ENCODE results near the gene CNTNAP2. TPM values are rescaled to one million over a fixed set of nuclear protein-coding genes. Genes with fewer than 3 reads are reported as not detected.

The CNTNAP2 gene
- total RNA-seq, 4 donors from 2014 or later = 0.91 to 16.0 TPM; not detected in 2

DNA sequence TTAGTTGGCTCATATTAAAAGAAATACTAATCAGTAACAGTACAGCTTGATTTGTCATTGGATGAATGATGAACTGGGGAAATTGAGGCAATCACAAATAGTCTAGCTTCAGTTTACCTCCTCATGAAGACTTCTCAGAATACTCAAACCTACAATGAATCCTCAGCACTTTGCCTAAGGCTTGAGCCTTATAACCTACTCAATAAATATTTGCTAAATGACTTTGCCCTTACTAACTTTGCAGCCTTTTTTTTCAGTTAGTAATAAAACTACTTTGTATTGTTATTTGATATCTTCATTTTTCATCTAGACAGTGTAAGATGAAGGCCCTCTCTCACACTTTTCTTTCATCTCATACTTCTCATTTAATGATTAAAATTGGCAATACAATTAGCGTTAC lies 1311.5 kb downstream of the CNTNAP2 start:
- DNase-seq = no peak
- Histone ChIP-seq H3K27ac (no peak overlapping the region), H3K4me1 (no peaks in the 10 kb centered on the region), H3K9me3 (no peaks in the 10 kb centered on the region), H3K4me3 (no peak overlapping the region), H3K27me3 (no peaks in the 10 kb centered on the region), H3K36me3 (no peaks in the 10 kb centered on the region)
- intact Hi-C loops (cut with DNase I; ENCODE audit: low total_unique reads) = no loop called here
- no peak for TF ChIP-seq POLR2A (IDR thresholded peaks at IDR 0.05)
- TF ChIP-seq, protein P1, sequence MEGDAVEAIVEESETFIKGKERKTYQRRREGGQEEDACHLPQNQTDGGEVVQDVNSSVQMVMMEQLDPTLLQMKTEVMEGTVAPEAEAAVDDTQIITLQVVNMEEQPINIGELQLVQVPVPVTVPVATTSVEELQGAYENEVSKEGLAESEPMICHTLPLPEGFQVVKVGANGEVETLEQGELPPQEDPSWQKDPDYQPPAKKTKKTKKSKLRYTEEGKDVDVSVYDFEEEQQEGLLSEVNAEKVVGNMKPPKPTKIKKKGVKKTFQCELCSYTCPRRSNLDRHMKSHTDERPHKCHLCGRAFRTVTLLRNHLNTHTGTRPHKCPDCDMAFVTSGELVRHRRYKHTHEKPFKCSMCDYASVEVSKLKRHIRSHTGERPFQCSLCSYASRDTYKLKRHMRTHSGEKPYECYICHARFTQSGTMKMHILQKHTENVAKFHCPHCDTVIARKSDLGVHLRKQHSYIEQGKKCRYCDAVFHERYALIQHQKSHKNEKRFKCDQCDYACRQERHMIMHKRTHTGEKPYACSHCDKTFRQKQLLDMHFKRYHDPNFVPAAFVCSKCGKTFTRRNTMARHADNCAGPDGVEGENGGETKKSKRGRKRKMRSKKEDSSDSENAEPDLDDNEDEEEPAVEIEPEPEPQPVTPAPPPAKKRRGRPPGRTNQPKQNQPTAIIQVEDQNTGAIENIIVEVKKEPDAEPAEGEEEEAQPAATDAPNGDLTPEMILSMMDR (IDR thresholded peaks at IDR 0.05) = no peak

DNA sequence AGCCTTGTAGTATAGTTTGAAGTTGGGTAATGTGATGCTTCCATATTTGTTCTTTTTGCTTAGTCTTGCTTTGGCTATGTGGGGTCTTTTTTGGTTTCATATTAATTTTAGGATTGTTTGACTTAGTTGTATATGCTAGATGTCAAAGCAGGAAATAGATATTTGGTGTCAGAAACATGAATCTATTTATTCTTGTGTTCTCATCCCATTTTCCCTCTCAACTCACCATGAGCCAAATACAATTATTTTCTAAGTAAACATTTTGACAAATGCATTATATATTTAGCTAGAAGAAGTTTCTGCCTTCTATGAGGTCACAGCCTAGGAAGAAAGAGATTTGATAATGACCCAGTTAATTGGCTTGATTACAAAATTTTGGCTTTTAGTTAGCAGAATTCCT lies 1313.4 kb downstream of the CNTNAP2 start:
- no peak for DNase-seq
- TF ChIP-seq POLR2A (IDR thresholded peaks at IDR 0.05) = no peak
- TF ChIP-seq, protein P1 (IDR thresholded peaks at IDR 0.05) = no peak
- Histone ChIP-seq H3K27ac (no peak overlapping the region), H3K9me3 (no peaks in the 10 kb centered on the region), H3K27me3 (no peaks in the 10 kb centered on the region), H3K4me3 (no peak overlapping the region), H3K36me3 (no peaks in the 10 kb centered on the region), H3K4me1 (no peaks in the 10 kb centered on the region)
- intact Hi-C loops (cut with DNase I; ENCODE audit: low total_unique reads) = no loop called here

DNA sequence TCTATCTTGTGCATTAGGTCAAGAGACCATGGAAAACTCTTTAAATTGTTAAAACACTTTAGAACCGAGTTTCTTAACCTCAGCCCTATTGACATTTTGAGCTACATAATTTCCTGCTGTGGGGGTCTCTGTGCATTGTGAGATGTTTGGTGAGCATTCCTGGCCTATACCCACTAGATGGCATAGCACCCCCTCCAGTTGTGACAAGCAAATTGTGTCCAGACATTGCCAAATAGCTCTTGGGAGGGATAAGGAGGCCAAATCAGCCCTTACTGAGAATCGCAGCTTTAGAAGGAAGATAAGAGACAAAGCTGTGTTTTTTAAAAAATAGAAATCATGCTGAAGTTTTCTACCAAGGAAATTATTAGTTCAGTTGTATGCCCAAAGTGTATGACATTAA lies 1315.5 kb downstream of the CNTNAP2 start:
- Histone ChIP-seq H3K27me3 (no peaks in the 10 kb centered on the region), H3K9me3 (no peaks in the 10 kb centered on the region), H3K27ac (no peak overlapping the region), H3K4me3 (no peak overlapping the region), H3K36me3 (no peaks in the 10 kb centered on the region), H3K4me1 (no peaks in the 10 kb centered on the region)
- intact Hi-C loops (cut with DNase I; ENCODE audit: low total_unique reads) = no loop called here
- no peak for DNase-seq
- no peak for TF ChIP-seq POLR2A (IDR thresholded peaks at IDR 0.05)
- TF ChIP-seq, protein P1 (IDR thresholded peaks at IDR 0.05) = no peak

DNA sequence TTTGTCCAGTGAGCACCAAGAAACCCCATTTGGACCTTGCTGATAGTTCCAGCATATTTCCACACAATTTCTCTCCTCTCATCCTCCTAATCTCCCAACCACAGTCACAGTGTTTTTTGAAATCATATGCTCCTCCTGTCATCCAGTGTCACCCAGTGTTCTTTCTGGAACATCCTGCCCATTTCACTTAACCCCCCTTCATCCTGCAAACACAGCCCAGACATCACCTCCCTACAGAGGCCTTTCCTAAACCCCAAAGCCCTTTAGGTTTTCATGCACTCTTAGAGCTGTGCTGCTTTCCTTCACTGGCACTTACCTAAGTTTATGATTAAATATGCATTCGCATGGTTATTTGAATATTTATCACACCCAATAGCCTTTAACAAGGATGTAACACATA lies 1316.0 kb downstream of the CNTNAP2 start:
- Histone ChIP-seq H3K27me3 (no peaks in the 10 kb centered on the region), H3K9me3 (no peaks in the 10 kb centered on the region), H3K36me3 (no peaks in the 10 kb centered on the region), H3K27ac (no peak overlapping the region), H3K4me3 (no peak overlapping the region), H3K4me1 (no peaks in the 10 kb centered on the region)
- no peak for TF ChIP-seq POLR2A (IDR thresholded peaks at IDR 0.05)
- TF ChIP-seq, protein P1 (IDR thresholded peaks at IDR 0.05) = no peak
- intact Hi-C loops (cut with DNase I; ENCODE audit: low total_unique reads) = no loop called here
- DNase-seq = no peak

DNA sequence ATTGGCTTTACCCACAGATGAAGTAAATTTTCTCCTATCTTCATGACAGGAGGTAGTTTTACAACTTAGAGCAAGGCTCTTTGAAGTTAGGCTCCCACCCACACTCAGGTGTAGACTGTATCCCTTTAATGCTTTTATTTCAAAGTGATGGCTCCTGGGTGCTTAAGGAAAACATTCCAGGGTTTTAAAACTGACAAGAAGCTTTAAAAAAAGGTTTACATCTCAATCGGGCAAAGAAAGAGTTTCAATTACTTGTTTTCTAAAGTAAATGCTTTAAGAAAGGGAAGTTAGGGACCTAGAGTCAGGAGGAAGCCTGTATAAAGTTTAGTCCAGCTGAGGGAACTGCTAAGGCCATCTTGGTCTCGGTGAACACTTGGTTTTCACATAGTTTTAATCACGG lies 1320.1 kb downstream of the CNTNAP2 start:
- intact Hi-C loops (cut with DNase I; ENCODE audit: low total_unique reads) = no loop called here
- no peak for DNase-seq
- no peaks in the 10 kb centered on the region for H3K4me1 ChIP-seq

More for the DNA sequence above, 1320.1 kb downstream of the CNTNAP2 start:
- no peaks in the 10 kb centered on the region for H3K36me3 ChIP-seq
- no peak overlapping the region for H3K27ac ChIP-seq
- TF ChIP-seq, protein P1 (IDR thresholded peaks at IDR 0.05) = no peak
- TF ChIP-seq POLR2A (IDR thresholded peaks at IDR 0.05) = no peak
- H3K27me3 ChIP-seq = no peaks in the 10 kb centered on the region
- no peaks in the 10 kb centered on the region for H3K9me3 ChIP-seq
- H3K4me3 ChIP-seq = no peak overlapping the region

Data from uterus (tissue), 4 donors.